HG03571 (cell line): ENCODE measurements around the gene DCDC1.
"Not testable (repeated sequence)": the region's sequence is repeated elsewhere in the genome, so short reads cannot be mapped to it uniquely, and the experiment has no call there.

Source experiments
- ATAC-seq: cut with Tn5 transposase; IDR thresholded peaks from one replicate; pipeline ENCODE4 v1.9.1; 2021; ENCODE audit not compliant: unreplicated experiment

The DCDC1 gene

GRCh38 chr11:31326470-31327148 lies 42.9 kb downstream of the DCDC1 start:
- ATAC-seq, result no peak

- no peak for ATAC-seq
Measured at GRCh38 chr11:31325160-31325559, 44.4 kb downstream of the DCDC1 start.

GRCh38 chr11:31323145-31323544 lies 46.4 kb downstream of the DCDC1 start:
- ATAC-seq, result no peak

GRCh38 chr11:31321494-31321893 lies 48.0 kb downstream of the DCDC1 start:
- not testable (repeated sequence) for ATAC-seq

DNA sequence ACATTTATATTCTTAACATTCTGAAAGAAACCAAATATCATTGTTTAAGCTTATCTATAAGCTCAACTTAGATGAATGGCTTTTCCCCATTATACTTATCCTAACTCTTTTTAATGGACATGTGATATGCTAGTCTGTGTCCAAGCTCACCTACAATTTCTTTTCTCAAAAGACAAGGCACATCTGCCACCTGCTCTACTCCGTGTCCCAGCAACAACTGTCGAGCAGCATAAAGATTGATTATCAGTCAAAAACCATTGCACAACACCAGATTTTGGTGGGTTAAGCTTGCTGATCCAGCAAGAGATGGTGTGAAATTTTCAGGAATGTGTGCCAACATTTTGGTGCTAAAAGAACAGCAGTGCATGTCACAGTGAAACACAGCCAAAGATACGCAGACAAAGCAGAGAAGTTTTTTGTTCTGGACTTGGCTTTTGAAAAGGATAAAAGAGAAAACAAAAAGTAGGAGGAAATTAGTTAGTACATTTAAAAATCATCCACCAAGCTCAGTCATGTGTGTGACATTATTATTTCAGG lies 65.8 kb downstream of the DCDC1 start:
- no peak for ATAC-seq

- no peak for ATAC-seq
Measured at GRCh38 chr11:31301549-31302510, 67.7 kb downstream of the DCDC1 start.

DNA sequence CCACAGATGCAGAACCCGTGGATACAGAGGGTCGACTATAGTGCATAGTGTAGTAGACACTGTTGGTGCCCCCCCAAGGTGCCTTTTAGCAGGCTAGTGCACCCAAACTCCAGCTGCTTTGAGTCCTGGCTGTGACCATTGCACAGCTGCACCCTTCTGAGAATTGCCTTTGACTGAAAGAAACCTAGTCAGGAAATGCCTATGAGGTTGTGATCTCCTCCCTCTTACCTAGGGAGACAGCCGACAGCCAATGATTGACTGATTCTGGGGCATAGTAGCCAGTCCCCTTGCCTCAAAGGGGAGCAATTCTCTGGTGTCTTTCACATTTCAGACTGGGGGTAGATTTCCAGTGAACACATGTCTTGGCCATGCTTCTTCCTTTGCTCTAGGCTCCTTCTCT lies 74.2 kb downstream of the DCDC1 start:
- ATAC-seq, result no peak

DNA sequence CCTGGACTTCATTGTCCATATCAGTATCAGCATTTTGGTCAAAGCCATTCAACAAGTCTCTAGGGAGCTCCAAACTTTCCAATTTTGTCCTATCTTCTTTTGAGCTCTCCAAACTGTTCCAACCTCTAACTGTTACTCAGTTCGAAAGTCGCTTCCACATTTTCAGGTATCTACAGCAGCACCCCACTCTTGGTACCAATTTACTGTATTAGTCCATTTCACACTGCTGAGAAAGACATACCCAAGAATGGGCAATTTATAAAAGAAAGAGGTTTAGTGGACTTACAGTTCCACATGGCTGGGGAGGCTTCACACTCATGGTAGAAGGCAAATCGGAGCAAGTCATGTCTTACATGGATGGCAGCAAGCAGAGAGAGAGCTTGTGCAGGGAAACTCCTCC lies 96.0 kb downstream of the DCDC1 start:
- ATAC-seq, result not testable (repeated sequence)

GRCh38 chr11:31267720-31268119 lies 101.8 kb downstream of the DCDC1 start:
- ATAC-seq, result no peak

GRCh38 chr11:31264834-31265233 lies 104.7 kb downstream of the DCDC1 start:
- ATAC-seq, result no peak

DNA sequence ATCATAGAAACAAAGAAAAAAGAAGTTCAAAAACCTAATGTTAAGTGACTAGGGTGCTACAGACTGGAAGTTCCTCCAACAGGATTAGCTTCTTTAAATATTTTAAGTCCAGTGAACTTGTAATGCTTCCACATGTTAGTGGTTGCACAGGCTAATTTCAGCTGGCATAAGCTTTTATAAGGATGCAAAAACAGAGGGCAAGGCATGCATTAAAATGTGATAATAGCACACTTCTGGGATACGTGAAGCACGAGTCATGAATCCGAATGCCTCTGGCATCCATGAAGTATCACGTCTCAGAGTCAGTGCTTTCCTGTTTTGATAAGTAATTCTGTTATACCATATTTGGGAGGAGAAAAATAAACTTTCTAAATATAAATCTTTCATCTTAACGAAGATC lies 106.8 kb downstream of the DCDC1 start:
- no peak for ATAC-seq

DNA sequence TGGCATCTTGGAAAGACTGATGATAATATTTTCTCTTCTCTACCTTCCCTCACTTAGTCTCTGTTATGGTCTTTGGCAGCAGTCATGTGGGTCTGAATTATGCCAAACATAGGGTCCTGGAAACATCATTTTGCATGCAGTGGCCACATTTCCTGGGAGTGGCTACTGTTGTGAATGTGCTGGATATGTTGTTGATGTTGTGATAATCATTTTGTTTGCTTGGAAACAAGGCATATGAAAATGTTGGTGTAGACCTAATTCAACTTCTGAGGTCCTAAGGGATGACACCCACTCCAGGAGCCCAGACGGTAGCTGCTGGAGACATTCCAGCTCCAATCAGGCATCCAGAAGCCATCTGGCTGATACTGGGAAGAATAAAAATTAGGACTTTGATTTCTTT lies 109.7 kb downstream of the DCDC1 start:
- no peak for ATAC-seq

DNA sequence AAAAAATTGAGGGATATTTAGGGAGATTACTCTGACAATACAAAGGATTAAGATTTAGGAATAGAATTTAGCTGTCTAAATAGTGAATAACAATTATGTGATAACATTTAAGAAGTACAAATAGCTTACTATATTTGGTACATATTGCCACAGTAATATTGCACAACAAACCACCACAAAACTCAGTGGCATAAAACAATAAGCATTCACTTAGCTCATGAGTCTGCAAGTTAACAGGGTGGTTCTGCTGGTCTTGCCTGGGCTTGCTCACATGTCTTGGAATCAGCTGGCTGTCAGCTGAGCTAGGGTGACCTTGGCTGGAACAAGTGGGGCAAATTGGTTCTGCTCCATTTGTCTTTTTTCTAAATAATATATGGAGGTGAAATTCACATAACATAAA lies 115.1 kb downstream of the DCDC1 start:
- no peak for ATAC-seq

DNA sequence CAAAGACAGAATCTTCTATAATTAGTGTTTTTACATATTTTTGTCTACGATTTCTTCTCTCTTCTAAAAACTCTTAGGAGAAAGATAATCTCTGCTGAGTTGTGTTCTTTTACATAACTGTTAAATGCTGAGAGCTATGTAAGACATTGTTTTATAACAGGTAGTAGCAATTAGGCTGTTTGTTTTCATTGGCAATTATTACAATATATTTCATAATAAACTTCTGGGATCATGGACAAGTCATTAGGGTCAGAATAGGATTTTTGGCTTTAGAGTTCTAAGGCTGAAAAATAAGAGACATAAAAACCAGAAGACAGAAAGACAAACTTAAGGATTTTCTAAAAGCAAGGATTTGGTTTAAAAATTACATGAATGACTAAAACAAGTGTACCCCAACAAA lies 120.8 kb downstream of the DCDC1 start:
- no peak for ATAC-seq

GRCh38 chr11:31247321-31247720 lies 122.2 kb downstream of the DCDC1 start:
- no peak for ATAC-seq

GRCh38 chr11:31246451-31247165 lies 122.9 kb downstream of the DCDC1 start:
- ATAC-seq, result no peak

DNA sequence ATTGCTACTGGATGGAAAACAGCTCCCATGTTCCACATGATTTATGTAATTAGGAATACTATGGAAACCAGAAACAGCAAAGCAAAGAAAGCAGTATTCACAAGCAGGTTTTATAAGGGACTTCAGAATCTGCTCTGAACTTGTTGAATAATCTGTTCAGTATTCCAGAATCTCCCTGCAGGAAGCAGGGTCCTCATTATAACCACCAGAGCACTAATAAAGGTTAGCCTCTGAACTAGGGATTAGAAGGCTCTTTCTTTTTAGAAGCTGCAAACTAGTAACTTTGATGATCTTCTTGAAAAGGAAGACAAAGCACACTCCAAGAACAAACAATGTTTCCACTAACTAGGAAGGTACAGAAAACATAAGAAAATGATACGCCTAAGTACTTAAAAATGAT lies 125.8 kb downstream of the DCDC1 start:
- ATAC-seq, result no peak

GRCh38 chr11:31240340-31240904 lies 129.1 kb downstream of the DCDC1 start:
- no peak for ATAC-seq

GRCh38 chr11:31237819-31238760 lies 131.4 kb downstream of the DCDC1 start:
- ATAC-seq, result no peak

DNA sequence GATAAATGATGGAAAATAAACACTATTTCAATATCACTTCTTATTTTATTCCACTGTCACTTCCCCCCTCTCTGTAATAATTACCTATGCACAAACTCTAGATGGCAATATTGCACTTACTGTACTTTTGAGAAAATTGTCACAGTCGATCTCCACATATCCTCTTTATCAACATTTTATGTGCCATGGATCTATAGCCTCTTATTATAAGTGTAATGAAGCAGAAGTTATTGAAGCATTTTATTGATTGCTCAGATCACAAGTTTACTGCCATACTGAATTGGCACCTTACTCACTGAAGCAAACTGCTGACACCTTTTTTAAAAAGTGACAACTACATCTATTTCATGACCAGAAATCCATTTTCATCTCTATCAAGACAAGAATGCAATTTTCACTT lies 133.4 kb downstream of the DCDC1 start:
- ATAC-seq, result no peak
